Mammary microvascular endothelial cell (primary cell): Measurements from ENCODE around the gene TYMS. TPM values are rescaled to one million over a fixed set of nuclear protein-coding genes. Genes with fewer than 3 reads are reported as not detected.

Source experiments
- total RNA-seq: library from RNA; depleted of rRNA; stranded (reverse); fragments of >200 nt; gene quantifications from 2 replicates; pipeline ENCODE4 v1.2.3, GENCODE V29; 2015

TYMS gene
- 86.5 and 95.8 TPM in 2 replicates for total RNA-seq

DNA sequence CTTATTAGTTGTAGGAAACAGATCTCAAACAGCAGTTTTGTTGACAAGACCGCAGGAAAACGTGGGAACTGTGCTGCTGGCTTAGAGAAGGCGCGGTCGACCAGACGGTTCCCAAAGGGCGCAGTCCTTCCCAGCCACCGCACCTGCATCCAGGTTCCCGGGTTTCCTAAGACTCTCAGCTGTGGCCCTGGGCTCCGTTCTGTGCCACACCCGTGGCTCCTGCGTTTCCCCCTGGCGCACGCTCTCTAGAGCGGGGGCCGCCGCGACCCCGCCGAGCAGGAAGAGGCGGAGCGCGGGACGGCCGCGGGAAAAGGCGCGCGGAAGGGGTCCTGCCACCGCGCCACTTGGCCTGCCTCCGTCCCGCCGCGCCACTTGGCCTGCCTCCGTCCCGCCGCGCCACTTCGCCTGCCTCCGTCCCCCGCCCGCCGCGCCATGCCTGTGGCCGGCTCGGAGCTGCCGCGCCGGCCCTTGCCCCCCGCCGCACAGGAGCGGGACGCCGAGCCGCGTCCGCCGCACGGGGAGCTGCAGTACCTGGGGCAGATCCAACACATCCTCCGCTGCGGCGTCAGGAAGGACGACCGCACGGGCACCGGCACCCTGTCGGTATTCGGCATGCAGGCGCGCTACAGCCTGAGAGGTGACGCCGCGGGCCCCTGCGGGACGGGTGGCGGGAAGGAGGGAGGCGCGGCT lies at the start of gene TYMS:
TYMS (plus strand) TSS at position 343 of the 690 bp plus-strand sequence; CDS start at position 433, 90 bp downstream.

DNA sequence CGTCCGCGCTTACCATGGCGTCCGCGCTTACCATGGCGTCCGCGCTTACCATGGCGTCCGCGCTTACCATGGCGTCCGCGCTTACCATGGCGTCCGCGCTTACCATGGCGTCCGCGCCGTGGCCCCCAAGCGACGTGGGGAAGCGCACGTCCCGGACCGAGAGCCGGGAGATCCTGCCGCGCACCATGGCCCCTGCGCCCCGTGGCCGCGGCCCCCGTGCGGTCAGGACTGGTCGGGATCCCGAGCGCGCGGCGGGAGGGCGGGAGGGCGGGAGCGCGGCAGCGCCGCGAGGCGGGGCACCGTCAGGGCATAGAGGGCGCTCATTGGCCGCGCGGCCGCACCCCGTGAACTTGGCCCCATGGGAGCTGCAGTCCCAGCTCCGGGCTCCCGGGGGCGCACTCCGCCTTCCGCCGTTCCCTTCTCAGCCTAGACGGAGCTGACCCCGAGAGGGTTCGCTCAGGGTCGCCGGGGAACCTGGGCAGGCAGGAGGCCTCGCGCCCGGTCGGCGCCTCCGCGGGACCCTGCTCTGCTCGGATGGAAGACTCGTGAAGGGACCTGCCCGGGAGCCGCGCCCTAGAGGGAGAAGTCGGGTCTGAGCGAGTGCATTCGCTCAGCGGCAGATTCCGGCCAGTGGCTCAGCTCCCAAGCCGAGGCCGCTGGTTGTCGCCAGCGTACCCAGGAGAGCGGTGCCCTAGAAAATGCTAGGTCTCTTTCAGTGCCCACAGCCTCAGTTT lies 55.1 kb downstream of the TYMS start, which contains the start of gene ENOSF1:
ENOSF1 (minus strand) TSS at position 230 of the 734 bp plus-strand sequence; CDS start at position 187, 43 bp downstream.

Other genes with a start within 250 kb of the TYMS start
- 1.7 TPM in 2 replicates for gene COLEC12, start 157.0 kb upstream of the TYMS start, total RNA-seq
- not detected in 2 replicates for gene CETN1, start 77.3 kb upstream of the TYMS start, total RNA-seq
- gene CLUL1, start 60.7 kb upstream of the TYMS start, total RNA-seq: not detected in 2 replicates
- 18.6 and 19.4 TPM in 2 replicates for gene ENOSF1, start 55.0 kb downstream of the TYMS start, total RNA-seq
- gene YES1, start 154.6 kb downstream of the TYMS start, total RNA-seq: 210 and 227 TPM in 2 replicates
- gene ADCYAP1, start 247.2 kb downstream of the TYMS start, total RNA-seq: 0.10 and 0.33 TPM in 2 replicates